GM12874 (cell line): Measurements from ENCODE around the gene ZIC4.

Experiments
- TF ChIP-seq, protein P1 (sequence below): IDR thresholded peaks from 2 replicates; pipeline ENCODE4 v1.5.1; 2011; ENCODE audit warnings: low read depth, mild to moderate bottlenecking, control low read depth, low read length, moderate library complexity; ENCODE audit not compliant: insufficient read depth

The ZIC4 gene

GRCh38 chr3:147401421-147401820 is 4.9 kb downstream of the ZIC4 start:
- TF ChIP-seq, protein P1, sequence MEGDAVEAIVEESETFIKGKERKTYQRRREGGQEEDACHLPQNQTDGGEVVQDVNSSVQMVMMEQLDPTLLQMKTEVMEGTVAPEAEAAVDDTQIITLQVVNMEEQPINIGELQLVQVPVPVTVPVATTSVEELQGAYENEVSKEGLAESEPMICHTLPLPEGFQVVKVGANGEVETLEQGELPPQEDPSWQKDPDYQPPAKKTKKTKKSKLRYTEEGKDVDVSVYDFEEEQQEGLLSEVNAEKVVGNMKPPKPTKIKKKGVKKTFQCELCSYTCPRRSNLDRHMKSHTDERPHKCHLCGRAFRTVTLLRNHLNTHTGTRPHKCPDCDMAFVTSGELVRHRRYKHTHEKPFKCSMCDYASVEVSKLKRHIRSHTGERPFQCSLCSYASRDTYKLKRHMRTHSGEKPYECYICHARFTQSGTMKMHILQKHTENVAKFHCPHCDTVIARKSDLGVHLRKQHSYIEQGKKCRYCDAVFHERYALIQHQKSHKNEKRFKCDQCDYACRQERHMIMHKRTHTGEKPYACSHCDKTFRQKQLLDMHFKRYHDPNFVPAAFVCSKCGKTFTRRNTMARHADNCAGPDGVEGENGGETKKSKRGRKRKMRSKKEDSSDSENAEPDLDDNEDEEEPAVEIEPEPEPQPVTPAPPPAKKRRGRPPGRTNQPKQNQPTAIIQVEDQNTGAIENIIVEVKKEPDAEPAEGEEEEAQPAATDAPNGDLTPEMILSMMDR, result no peak

DNA sequence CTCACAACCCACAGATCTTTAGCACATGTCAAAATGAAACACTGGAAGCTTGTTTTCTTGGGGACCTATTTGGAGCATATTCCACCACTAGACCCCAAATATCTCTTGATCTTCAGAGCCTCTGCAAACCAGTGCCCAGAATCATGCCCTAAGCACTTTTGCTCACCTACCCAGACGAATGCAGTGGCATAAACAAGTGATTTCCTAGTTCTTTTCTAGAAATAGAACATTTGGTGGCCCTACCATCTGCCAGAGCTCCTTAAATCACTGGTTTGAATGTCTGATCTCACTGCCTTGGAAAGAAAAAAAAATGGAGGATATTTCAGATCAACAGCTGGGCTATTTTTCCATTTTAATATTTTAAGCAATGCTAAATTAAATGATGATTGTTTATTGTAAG is 5.3 kb downstream of the ZIC4 start:
- TF ChIP-seq, protein P1, result no peak

DNA sequence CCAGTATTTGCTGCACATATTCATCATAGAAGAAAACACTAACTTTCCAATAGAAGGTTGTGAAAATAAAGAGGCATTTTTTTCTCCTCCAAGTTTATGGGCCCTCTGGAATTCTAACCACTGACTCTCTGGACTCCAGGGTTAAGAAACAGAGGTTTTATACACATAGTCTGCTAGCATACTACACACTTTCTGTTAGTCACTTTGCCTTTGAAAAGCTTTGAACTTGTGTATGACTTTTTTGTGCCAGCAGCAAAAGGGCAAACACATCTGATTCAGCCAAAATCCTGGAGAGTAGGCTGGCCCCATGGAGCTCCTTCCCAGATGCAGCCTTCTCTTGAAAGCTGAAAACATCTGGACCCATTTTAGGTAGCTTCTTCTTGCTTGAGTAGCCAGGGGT is 6.2 kb downstream of the ZIC4 start:
- TF ChIP-seq, protein P1, result no peak

- TF ChIP-seq, protein P1, result no peak
Observed at GRCh38 chr3:147398813-147399534, 7.4 kb downstream of the ZIC4 start.

DNA sequence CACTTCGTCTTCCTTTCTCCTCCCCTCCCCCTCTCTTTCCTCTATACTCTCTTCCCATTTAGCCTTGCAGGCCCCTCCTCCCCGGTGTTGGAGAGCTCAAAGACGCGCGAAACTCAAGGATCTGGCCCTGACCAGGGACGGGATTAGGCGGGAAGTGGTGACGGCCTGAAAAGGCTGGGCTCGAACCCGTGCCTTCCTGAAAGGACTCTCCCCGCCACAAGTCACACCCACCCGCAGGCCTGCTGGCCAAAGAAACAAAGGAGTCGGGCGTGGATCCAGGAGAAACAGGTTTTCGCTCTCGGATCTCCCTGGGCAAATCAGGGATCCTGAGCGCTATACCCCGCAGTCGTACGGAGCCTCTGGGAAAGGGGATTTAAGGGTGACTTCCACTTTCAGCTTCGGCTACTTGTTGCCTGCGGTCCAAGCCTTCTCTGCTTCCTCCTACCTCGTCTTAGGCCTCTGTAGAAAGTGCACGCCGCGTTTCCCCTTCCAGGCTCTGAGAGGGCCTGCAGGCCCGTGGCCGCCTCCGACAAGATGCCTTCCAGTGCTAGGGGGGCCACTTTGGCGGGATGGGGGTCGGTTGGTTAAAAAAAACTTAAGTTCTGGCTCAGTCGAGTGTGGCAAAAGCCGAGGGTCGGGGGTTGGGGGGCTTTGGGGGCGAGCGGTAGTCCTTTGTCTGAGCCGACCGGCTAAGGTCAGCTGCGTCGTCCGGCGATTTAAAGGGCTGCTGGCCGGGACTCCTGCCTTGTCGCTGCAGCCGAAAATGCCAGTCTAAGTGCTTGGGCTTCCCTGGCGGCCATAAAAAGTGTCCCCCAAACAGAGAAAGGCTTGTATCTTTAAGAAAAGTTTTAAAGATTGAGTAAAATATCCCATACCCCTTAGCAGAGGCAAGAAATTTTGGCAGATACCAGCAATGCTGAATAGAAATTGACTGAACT is 8.2 kb downstream of the ZIC4 start:
- TF ChIP-seq, protein P1, result no peak

DNA sequence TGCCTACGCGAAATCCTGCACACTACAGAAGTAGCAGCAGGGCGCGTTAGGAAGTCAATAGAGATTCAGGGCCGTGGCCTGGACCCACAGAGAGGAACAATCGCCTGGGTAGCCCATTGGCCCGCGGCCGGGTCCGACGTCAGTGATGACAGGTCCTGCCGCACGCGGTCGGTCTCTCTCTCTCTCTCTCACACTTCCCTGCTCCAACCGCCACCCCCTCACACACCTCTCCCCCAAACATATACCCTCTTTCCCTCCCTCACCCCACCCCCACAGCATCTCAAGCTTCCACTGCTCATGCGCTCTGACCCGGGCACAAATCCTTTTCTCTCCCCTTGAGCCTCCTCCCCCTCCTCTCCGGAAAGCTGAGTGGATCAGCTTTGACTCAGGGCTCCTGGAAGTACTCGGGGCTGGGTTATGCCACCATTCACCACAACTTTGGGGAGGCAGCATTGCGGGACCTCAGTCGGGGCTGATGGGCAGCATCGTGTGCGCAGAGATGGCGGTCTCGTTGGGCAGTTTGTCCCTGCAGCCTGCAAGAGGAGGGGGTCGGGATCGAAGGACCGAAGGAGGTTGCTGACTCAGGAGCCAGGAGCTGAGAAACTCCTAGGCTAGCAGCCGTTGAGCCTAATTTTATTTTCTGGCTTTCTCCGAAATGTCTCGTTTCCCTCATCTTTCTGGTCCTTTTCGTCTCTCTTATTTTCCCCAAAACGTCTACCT is 9.0 kb downstream of the ZIC4 start:
- TF ChIP-seq, protein P1, result no peak

GRCh38 chr3:147396712-147397046 is 9.7 kb downstream of the ZIC4 start:
- TF ChIP-seq, protein P1, result no peak
